ENCODE data around the gene AHNAK2.

Gene AHNAK2

GRCh38 chr14:104968153-104968527, 10.0 kb downstream of the AHNAK2 start:
- no peak overlapping the region for H3K4me2 ChIP-seq (ENCODE audit: low read length)
- H4K20me1 ChIP-seq (ENCODE audit: insufficient read depth, low read length): no peaks in the 10 kb centered on the region
- no peak overlapping the region for H3K27ac ChIP-seq (ENCODE audit: low read depth, low read length, poor library complexity, severe bottlenecking)
- H3K27me3 ChIP-seq (ENCODE audit: insufficient read depth, low read length): peaks cover 16% of the 10 kb centered on the region
- no peak overlapping the region for H3K9ac ChIP-seq (ENCODE audit: low read length)
- no peaks in the 10 kb centered on the region for H3K36me3 ChIP-seq (ENCODE audit: insufficient read depth, low read length)
- H3K9me2 ChIP-seq (ENCODE audit: low read depth, low read length): no peaks in the 10 kb centered on the region
- no peaks in the 10 kb centered on the region for H3K9me3 ChIP-seq (ENCODE audit: low read length)
- peaks cover 11% of the 10 kb centered on the region for H3K4me1 ChIP-seq (ENCODE audit: insufficient read depth, low read length, severe bottlenecking)
- H2AFZ ChIP-seq (ENCODE audit: low read length): no peak overlapping the region
- H3K4me3 ChIP-seq (ENCODE audit: low read depth, low read length, poor library complexity, severe bottlenecking): no peak overlapping the region
- no peaks in the 10 kb centered on the region for H3K79me2 ChIP-seq (ENCODE audit: insufficient read depth, low read length)
- H3F3A ChIP-seq (ENCODE audit: insufficient read depth, low read length): no peaks in the 10 kb centered on the region
- no peak for TF ChIP-seq EZH2 (IDR thresholded peaks at IDR 0.05; ENCODE audit: borderline replicate concordance, low read length)
- TF ChIP-seq CTCF (IDR thresholded peaks at IDR 0.05; ENCODE audit: low read length): no peak

GRCh38 chr14:104967386-104968152, 10.6 kb downstream of the AHNAK2 start:
- no peak for TF ChIP-seq CTCF (IDR thresholded peaks at IDR 0.05; ENCODE audit: low read length)
- TF ChIP-seq EZH2 (IDR thresholded peaks at IDR 0.05; ENCODE audit: borderline replicate concordance, low read length): no peak
- Histone ChIP-seq H3K27me3 (ENCODE audit: insufficient read depth, low read length) (peaks cover 16% of the 10 kb centered on the region), H3K4me2 (ENCODE audit: low read length) (no peak overlapping the region), H4K20me1 (ENCODE audit: insufficient read depth, low read length) (no peaks in the 10 kb centered on the region), H3K79me2 (ENCODE audit: insufficient read depth, low read length) (no peaks in the 10 kb centered on the region), H3K36me3 (ENCODE audit: insufficient read depth, low read length) (no peaks in the 10 kb centered on the region), H3K9me3 (ENCODE audit: low read length) (no peaks in the 10 kb centered on the region), H3K4me3 (ENCODE audit: low read depth, low read length, poor library complexity, severe bottlenecking) (no peak overlapping the region), H2AFZ (ENCODE audit: low read length) (no peak overlapping the region), H3F3A (ENCODE audit: insufficient read depth, low read length) (no peaks in the 10 kb centered on the region), H3K4me1 (ENCODE audit: insufficient read depth, low read length, severe bottlenecking) (peaks cover 11% of the 10 kb centered on the region), H3K27ac (ENCODE audit: low read depth, low read length, poor library complexity, severe bottlenecking) (no peak overlapping the region), H3K9me2 (ENCODE audit: low read depth, low read length) (no peaks in the 10 kb centered on the region), H3K9ac (ENCODE audit: low read length) (no peak overlapping the region)

GRCh38 chr14:104966981-104967385, 11.2 kb downstream of the AHNAK2 start:
- H3K4me2 ChIP-seq (ENCODE audit: low read length): no peak overlapping the region
- H4K20me1 ChIP-seq (ENCODE audit: insufficient read depth, low read length): no peaks in the 10 kb centered on the region
- H3K27me3 ChIP-seq (ENCODE audit: insufficient read depth, low read length): peaks cover 16% of the 10 kb centered on the region
- H3K9ac ChIP-seq (ENCODE audit: low read length): no peak overlapping the region
- TF ChIP-seq CTCF (IDR thresholded peaks at IDR 0.05; ENCODE audit: low read length) (no peak), EZH2 (IDR thresholded peaks at IDR 0.05; ENCODE audit: borderline replicate concordance, low read length) (no peak)
- H3K9me2 ChIP-seq (ENCODE audit: low read depth, low read length): no peaks in the 10 kb centered on the region
- no peaks in the 10 kb centered on the region for H3K36me3 ChIP-seq (ENCODE audit: insufficient read depth, low read length)
- no peaks in the 10 kb centered on the region for H3K9me3 ChIP-seq (ENCODE audit: low read length)
- no peaks in the 10 kb centered on the region for H3F3A ChIP-seq (ENCODE audit: insufficient read depth, low read length)
- no peak overlapping the region for H3K4me3 ChIP-seq (ENCODE audit: low read depth, low read length, poor library complexity, severe bottlenecking)
- no peak overlapping the region for H3K27ac ChIP-seq (ENCODE audit: low read depth, low read length, poor library complexity, severe bottlenecking)
- no peak overlapping the region for H2AFZ ChIP-seq (ENCODE audit: low read length)
- no peaks in the 10 kb centered on the region for H3K79me2 ChIP-seq (ENCODE audit: insufficient read depth, low read length)
- peaks cover 11% of the 10 kb centered on the region for H3K4me1 ChIP-seq (ENCODE audit: insufficient read depth, low read length, severe bottlenecking)
